OCI-LY3 (cell line): ENCODE measurements around the gene ABHD10.

Experiments
- H2AFZ ChIP-seq: fragments of 200-600, 300-600 bp; shearing (Covaris generic); 2 replicates; pipeline ENCODE4 v1.6.0; 2014; ENCODE audit warnings: antibody characterized with exemption, low read depth, low read length
- H3K27ac ChIP-seq: fragments of 200-600, 300-600 bp; sonication (generic); 2 replicates; pipeline ENCODE4 v1.5.1; 2014; ENCODE audit warnings: mild to moderate bottlenecking, low read length, moderate library complexity, mixed read lengths
- H3K27me3 ChIP-seq: fragments of 200-600, 300-600 bp; sonication (generic); 2 replicates; pipeline ENCODE4 v1.6.1; 2014; ENCODE audit warnings: low read depth, low read length, mixed read lengths
- H3K36me3 ChIP-seq: fragments of 200-600, 300-600 bp; sonication (generic); replicated peaks from 2 replicates; pipeline ENCODE3; 2014; ENCODE audit warnings: low read depth, low read length, mixed read lengths
- H3K4me1 ChIP-seq: fragments of 300-600, 200-600 bp; sonication (generic); 2 replicates; pipeline ENCODE4 v1.6.1; 2014; ENCODE audit warnings: low read length, mixed read lengths
- H3K4me2 ChIP-seq: fragments of 200-600, 300-600 bp; sonication (generic); 2 replicates; pipeline ENCODE4 v1.6.1; 2014; ENCODE audit warnings: low read length, mixed read lengths
- H3K4me3 ChIP-seq: fragments of 300-600, 200-600 bp; sonication (generic); 2 replicates; pipeline ENCODE4 v1.5.1; 2014; ENCODE audit warnings: antibody characterized with exemption, mild to moderate bottlenecking, low read length, moderate library complexity
- H3K79me2 ChIP-seq: fragments of 300-600, 200-600 bp; shearing (Covaris generic); 2 replicates; pipeline ENCODE4 v1.6.1; 2014; ENCODE audit warnings: mild to moderate bottlenecking, low read length, mixed read lengths
- H3K9ac ChIP-seq: fragments of 300-600, 200-600 bp; shearing (Covaris generic); 2 replicates; pipeline ENCODE4 v1.6.0; 2014; ENCODE audit warnings: mild to moderate bottlenecking, low read length, moderate library complexity
- H3K9me3 ChIP-seq: fragments of 200-600, 300-600 bp; shearing (Covaris generic); 2 replicates; pipeline ENCODE4 v1.6.1; 2014; ENCODE audit warnings: low read length, mixed read lengths; ENCODE audit not compliant: insufficient read depth
- H4K20me1 ChIP-seq: fragments of 200-600, 300-600 bp; sonication (generic); 2 replicates; pipeline ENCODE4 v1.6.1; 2016; ENCODE audit warnings: low read length, mixed read lengths; ENCODE audit not compliant: insufficient read depth
- EZH2phosphoT487 ChIP-seq: fragments of 200-600 bp; shearing (Covaris generic); IDR thresholded peaks from 2 replicates; pipeline ENCODE4 v1.6.1; 2018; ENCODE audit warnings: antibody characterized with exemption, mixed run types, low read depth
- TF ChIP-seq, protein P1 (sequence below): fragments of 200-600, 300-600 bp; sonication (generic); IDR thresholded peaks from 2 replicates; pipeline ENCODE4 v1.5.1; 2014; ENCODE audit warnings: antibody characterized with exemption, low read length, low read depth

Gene ABHD10

DNA sequence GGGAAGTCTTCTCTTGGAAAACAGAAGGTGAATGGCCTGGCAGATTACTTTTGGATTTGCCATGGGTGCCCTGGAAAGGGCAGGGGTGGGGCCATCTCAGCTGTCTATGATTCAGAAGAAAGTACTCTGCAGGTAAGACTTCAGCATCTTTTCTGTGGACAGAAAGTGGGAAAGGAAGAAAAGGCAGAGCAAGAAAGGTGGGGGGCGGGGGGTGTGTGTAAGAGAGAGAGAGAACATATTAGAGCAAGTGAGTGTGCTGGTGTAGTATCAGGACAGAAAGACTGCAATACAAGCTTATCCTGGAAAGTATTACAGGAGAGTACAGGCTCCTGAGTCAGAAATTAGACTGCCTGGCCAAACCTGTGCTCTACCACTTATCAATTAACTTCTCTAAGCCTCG is 25.4 kb downstream of the ABHD10 start:
- Histone ChIP-seq H4K20me1 (no peaks in the 10 kb centered on the region), H3K9ac (no peak overlapping the region), H3K9me3 (no peaks in the 10 kb centered on the region), H3K4me2 (no peak overlapping the region), H3K27me3 (peaks cover 7% of the 10 kb centered on the region; the same call in 1 of the 2 replicates), H3K27ac (no peak overlapping the region), H3K79me2 (no peaks in the 10 kb centered on the region), H3K4me3 (no peak overlapping the region), H3K36me3 (no peaks in the 10 kb centered on the region), H2AFZ (no peak overlapping the region), H3K4me1 (peaks cover 8% of the 10 kb centered on the region)
- no peak for TF ChIP-seq EZH2phosphoT487
- TF ChIP-seq, protein P1, sequence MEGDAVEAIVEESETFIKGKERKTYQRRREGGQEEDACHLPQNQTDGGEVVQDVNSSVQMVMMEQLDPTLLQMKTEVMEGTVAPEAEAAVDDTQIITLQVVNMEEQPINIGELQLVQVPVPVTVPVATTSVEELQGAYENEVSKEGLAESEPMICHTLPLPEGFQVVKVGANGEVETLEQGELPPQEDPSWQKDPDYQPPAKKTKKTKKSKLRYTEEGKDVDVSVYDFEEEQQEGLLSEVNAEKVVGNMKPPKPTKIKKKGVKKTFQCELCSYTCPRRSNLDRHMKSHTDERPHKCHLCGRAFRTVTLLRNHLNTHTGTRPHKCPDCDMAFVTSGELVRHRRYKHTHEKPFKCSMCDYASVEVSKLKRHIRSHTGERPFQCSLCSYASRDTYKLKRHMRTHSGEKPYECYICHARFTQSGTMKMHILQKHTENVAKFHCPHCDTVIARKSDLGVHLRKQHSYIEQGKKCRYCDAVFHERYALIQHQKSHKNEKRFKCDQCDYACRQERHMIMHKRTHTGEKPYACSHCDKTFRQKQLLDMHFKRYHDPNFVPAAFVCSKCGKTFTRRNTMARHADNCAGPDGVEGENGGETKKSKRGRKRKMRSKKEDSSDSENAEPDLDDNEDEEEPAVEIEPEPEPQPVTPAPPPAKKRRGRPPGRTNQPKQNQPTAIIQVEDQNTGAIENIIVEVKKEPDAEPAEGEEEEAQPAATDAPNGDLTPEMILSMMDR: no peak

DNA sequence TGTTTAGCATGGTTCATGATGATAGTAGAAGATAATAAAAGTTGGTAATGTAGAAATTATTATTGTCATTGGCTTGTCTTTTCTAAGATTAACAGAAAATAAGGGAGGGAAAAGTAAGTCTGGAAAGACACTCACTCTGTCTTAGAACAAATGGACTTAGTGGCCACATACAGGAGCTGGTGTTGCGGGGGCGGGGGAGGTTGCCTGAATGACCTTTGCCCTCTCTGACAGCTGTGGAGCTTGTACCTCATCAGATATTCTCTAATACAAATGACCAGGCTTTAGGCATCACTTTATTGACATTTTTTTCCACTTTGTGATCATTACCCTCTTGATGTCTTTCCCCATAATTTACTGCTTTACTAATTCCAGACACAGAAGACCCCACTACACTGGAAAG is 25.8 kb downstream of the ABHD10 start:
- Histone ChIP-seq H3K27me3 (peaks cover 3% of the 10 kb centered on the region; the same call in 1 of the 2 replicates), H3K4me3 (no peak overlapping the region), H3K4me2 (no peak overlapping the region; the same call in 1 of the 2 replicates), H2AFZ (no peak overlapping the region), H3K79me2 (no peaks in the 10 kb centered on the region), H4K20me1 (no peaks in the 10 kb centered on the region), H3K9ac (no peak overlapping the region), H3K27ac (no peak overlapping the region), H3K36me3 (no peaks in the 10 kb centered on the region), H3K4me1 (peaks cover 6% of the 10 kb centered on the region), H3K9me3 (no peaks in the 10 kb centered on the region)
- TF ChIP-seq, protein P1: no peak
- no peak for TF ChIP-seq EZH2phosphoT487

- Histone ChIP-seq H4K20me1 (no peaks in the 10 kb centered on the region), H3K27me3 (no peaks in the 10 kb centered on the region), H3K4me2 (peak overlapping the region; percentile 41), H3K4me1 (peaks cover 6% of the 10 kb centered on the region), H3K9ac (no peak overlapping the region), H3K79me2 (no peaks in the 10 kb centered on the region), H3K4me3 (no peak overlapping the region), H2AFZ (peak overlapping the region; percentile 72; the same call in 1 of the 2 replicates), H3K36me3 (no peaks in the 10 kb centered on the region), H3K27ac (no peak overlapping the region), H3K9me3 (no peaks in the 10 kb centered on the region)
- TF ChIP-seq, protein P1: no peak
- no peak for TF ChIP-seq EZH2phosphoT487
Observed at GRCh38 chr3:112005091-112005672, 26.4 kb downstream of the ABHD10 start.

DNA sequence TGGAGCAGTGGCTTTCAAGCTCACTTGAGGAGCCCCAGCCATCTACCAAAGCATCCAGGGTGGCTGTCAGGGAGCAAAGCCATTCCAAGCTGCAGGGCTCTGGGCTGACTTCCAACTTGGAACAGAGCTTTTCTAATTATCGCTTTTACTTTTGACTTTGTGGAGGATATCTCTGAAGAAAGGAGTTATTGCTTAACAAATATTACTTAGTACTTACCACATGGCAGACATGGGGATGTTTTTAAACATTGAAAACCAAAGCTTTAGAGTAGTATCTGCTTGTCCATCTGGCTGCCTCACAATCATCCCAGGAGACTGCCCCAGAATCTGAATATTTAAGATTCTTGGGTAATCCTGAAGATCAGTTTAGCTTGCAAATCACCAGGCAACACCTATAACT is 28.8 kb downstream of the ABHD10 start:
- H3K79me2 ChIP-seq: no peaks in the 10 kb centered on the region
- no peak overlapping the region for H3K9ac ChIP-seq
- no peak overlapping the region for H3K27ac ChIP-seq
- no peak overlapping the region for H3K4me2 ChIP-seq
- no peaks in the 10 kb centered on the region for H3K9me3 ChIP-seq
- no peaks in the 10 kb centered on the region for H4K20me1 ChIP-seq
- H3K27me3 ChIP-seq: no peaks in the 10 kb centered on the region
- no peak for TF ChIP-seq EZH2phosphoT487
- TF ChIP-seq, protein P1: no peak
- no peaks in the 10 kb centered on the region for H3K36me3 ChIP-seq
- H2AFZ ChIP-seq: no peak overlapping the region
- peaks cover 6% of the 10 kb centered on the region for H3K4me1 ChIP-seq
- H3K4me3 ChIP-seq: no peak overlapping the region
